H9 (cell line): ENCODE results near the gene GLCE. TPM values are rescaled to one million over a fixed set of nuclear protein-coding genes. Genes with fewer than 3 reads are reported as not detected.

Experiments used
- DNase-seq: peaks from one replicate; pipeline ENCODE4 v3.0.0-alpha.2; 2017
- H2AFZ ChIP-seq: one replicate; pipeline ENCODE4 v1.6.1; 2013; ENCODE audit warnings: mild to moderate bottlenecking, low read length, control low read depth, moderate library complexity
- H2AK5ac ChIP-seq: 2 replicates; pipeline ENCODE4 v1.6.1; 2013; ENCODE audit warnings: low read length, control low read depth, mixed read lengths; ENCODE audit not compliant: insufficient read length
- H2BK120ac ChIP-seq: one replicate; pipeline ENCODE4 v1.6.1; 2013; ENCODE audit warnings: low read depth, mild to moderate bottlenecking, low read length, control low read depth, inconsistent platforms; ENCODE audit not compliant: poor library complexity, severe bottlenecking
- H2BK12ac ChIP-seq: 2 replicates; pipeline ENCODE4 v1.6.1; 2013; ENCODE audit warnings: low read length, control low read depth, mixed read lengths, low read depth; ENCODE audit not compliant: insufficient read length
- H2BK15ac ChIP-seq: 2 replicates; pipeline ENCODE4 v1.6.1; 2013; ENCODE audit warnings: low read depth, low read length, control low read depth
- H2BK20ac ChIP-seq: one replicate; pipeline ENCODE4 v1.6.1; 2013; ENCODE audit warnings: low read depth, mild to moderate bottlenecking, low read length, control low read depth, inconsistent platforms; ENCODE audit not compliant: poor library complexity, severe bottlenecking
- H2BK5ac ChIP-seq: 2 replicates; pipeline ENCODE4 v1.6.1; 2013; ENCODE audit warnings: low read length, control low read depth, mixed read lengths; ENCODE audit not compliant: insufficient read length
- H3K14ac ChIP-seq: 2 replicates; pipeline ENCODE4 v1.6.1; 2013; ENCODE audit warnings: low read length, control low read depth; ENCODE audit not compliant: insufficient read depth
- H3K18ac ChIP-seq: 2 replicates; pipeline ENCODE4 v1.6.1; 2013; ENCODE audit warnings: low read depth, mild to moderate bottlenecking, mixed read lengths, low read length, control low read depth; ENCODE audit not compliant: insufficient read length
- H3K23ac ChIP-seq: 2 replicates; pipeline ENCODE4 v1.6.1; 2013; ENCODE audit warnings: low read length, control low read depth, mixed read lengths, low read depth; ENCODE audit not compliant: insufficient read length
- H3K23me2 ChIP-seq: 2 replicates; pipeline ENCODE4 v1.6.1; 2013; ENCODE audit warnings: low read depth, mild to moderate bottlenecking, mixed read lengths, low read length, control low read depth; ENCODE audit not compliant: insufficient read length, poor library complexity, severe bottlenecking
- H3K27ac ChIP-seq: 2 replicates; pipeline ENCODE4 v1.5.1; 2013; ENCODE audit warnings: low read length, control low read depth, mixed read lengths, low read depth; ENCODE audit not compliant: insufficient read length
- H3K27me3 ChIP-seq: 2 replicates; pipeline ENCODE4 v1.6.1; 2013; ENCODE audit warnings: low read length, control low read depth, inconsistent platforms; ENCODE audit not compliant: insufficient read depth
- H3K4ac ChIP-seq: 2 replicates; pipeline ENCODE4 v1.6.1; 2013; ENCODE audit warnings: low read depth, mild to moderate bottlenecking, control low read depth, inconsistent platforms, low read length, moderate library complexity
- H3K4me1 ChIP-seq: 2 replicates; pipeline ENCODE4 v1.6.1; 2013; ENCODE audit warnings: low read length, control low read depth, inconsistent platforms; ENCODE audit not compliant: insufficient read depth
- H3K4me2 ChIP-seq: 2 replicates; pipeline ENCODE4 v1.6.1; 2013; ENCODE audit warnings: low read length, control low read depth, mixed read lengths; ENCODE audit not compliant: insufficient read length, insufficient read depth
- H3K56ac ChIP-seq: 2 replicates; pipeline ENCODE4 v1.6.1; 2013; ENCODE audit warnings: low read depth, mild to moderate bottlenecking, mixed read lengths, low read length, control low read depth; ENCODE audit not compliant: insufficient read length
- H3K79me1 ChIP-seq: 2 replicates; pipeline ENCODE4 v1.6.1; 2013; ENCODE audit warnings: low read depth, mild to moderate bottlenecking, moderate library complexity, low read length, control low read depth, inconsistent platforms; ENCODE audit not compliant: insufficient read depth, poor library complexity, severe bottlenecking
- H3K79me2 ChIP-seq: 2 replicates; pipeline ENCODE4 v1.6.1; 2013; ENCODE audit warnings: low read length, control low read depth, inconsistent platforms; ENCODE audit not compliant: insufficient read depth
- H3K9ac ChIP-seq: 2 replicates; pipeline ENCODE4 v1.6.1; 2013; ENCODE audit warnings: low read length, control low read depth, mixed read lengths; ENCODE audit not compliant: insufficient read length; ENCODE audit errors: extremely low read depth
- H3K9me3 ChIP-seq: one replicate; pipeline ENCODE4 v1.6.1; 2013; ENCODE audit warnings: low read depth, low read length, inconsistent platforms; ENCODE audit not compliant: control insufficient read depth
- H3T11ph ChIP-seq: one replicate; pipeline ENCODE4 v1.6.1; 2013; ENCODE audit warnings: mild to moderate bottlenecking, low read length, control low read depth, inconsistent platforms
- H4K20me1 ChIP-seq: one replicate; pipeline ENCODE4 v1.6.1; 2013; ENCODE audit not compliant: control insufficient read depth, insufficient read length, insufficient read depth
- H4K5ac ChIP-seq: 2 replicates; pipeline ENCODE4 v1.6.1; 2013; ENCODE audit warnings: low read depth, mild to moderate bottlenecking, mixed read lengths, low read length, control low read depth; ENCODE audit not compliant: insufficient read length
- H4K8ac ChIP-seq: replicated peaks from 2 replicates; pipeline ENCODE4 v1.6.1; 2013; ENCODE audit warnings: low read length, control low read depth, mixed read lengths, low read depth; ENCODE audit not compliant: insufficient read length
- H4K91ac ChIP-seq: 2 replicates; pipeline ENCODE4 v1.6.1; 2013; ENCODE audit warnings: low read depth, mild to moderate bottlenecking, moderate library complexity, mixed read lengths, low read length, control low read depth; ENCODE audit not compliant: insufficient read length
- H3K27ac Mint-ChIP-seq, 3 experiments: 2 replicates in 2 of 3; 3 replicates in 1 of 3; pipeline ENCODE4 v1.8.0; 2020 to 2021; ENCODE audit warnings: mixed read lengths in 3 of 3, mild to moderate bottlenecking in 1 of 3, moderate library complexity in 1 of 3
- H3K27me3 Mint-ChIP-seq: 2 replicates; pipeline ENCODE4 v1.8.0; 2021; ENCODE audit warnings: low read depth, mild to moderate bottlenecking, moderate library complexity, mixed read lengths
- H3K36me3 Mint-ChIP-seq, 3 experiments: 2 replicates in 2 of 3; 3 replicates in 1 of 3; pipeline ENCODE4 v1.8.0; 2020 to 2021; ENCODE audit warnings: low read depth in 3 of 3, mixed read lengths in 3 of 3; ENCODE audit not compliant: insufficient read depth in 1 of 3
- H3K4me1 Mint-ChIP-seq, 2 experiments: 2 replicates each; pipeline ENCODE4 v1.8.0; 2020; ENCODE audit warnings: mixed read lengths in 2 of 2
- H3K4me3 Mint-ChIP-seq, 2 experiments: 2 replicates in 1 of 2; 3 replicates in 1 of 2; pipeline ENCODE4 v1.8.0; 2020 to 2021; ENCODE audit warnings: mild to moderate bottlenecking in 2 of 2, mixed read lengths in 2 of 2, moderate library complexity in 1 of 2
- H3K9me3 Mint-ChIP-seq, 2 experiments: 2 replicates in 1 of 2; 3 replicates in 1 of 2; pipeline ENCODE4 v1.8.0; 2020; ENCODE audit warnings: mild to moderate bottlenecking in 2 of 2, mixed read lengths in 2 of 2, moderate library complexity in 1 of 2
- CTCF ChIP-seq: fragments of 200-600 bp; sonication (generic); conservative IDR thresholded peaks from 3 replicates; pipeline ENCODE4 v1.8.0; 2021; ENCODE audit warnings: antibody characterized with exemption, mild to moderate bottlenecking
- WGBS: extraction: QIAGEN DNeasy Blood & Tissue Kit; methylation state at CpG from one replicate; pipeline ENCODE4 v1.1.7; 2013; ENCODE audit warnings: missing lambda C conversion rate, low lambda C conversion rate, mixed read lengths; ENCODE audit not compliant: insufficient read length; ENCODE audit errors: extremely low coverage; 5-methylcytosine and 5-hydroxymethylcytosine counted together
- total RNA-seq: library from RNA; stranded (reverse); gene quantifications from 2 replicates; pipeline ENCODE4 v1.2.1, GENCODE V29; 2021

The GLCE gene
- total RNA-seq, 1 experiment from 2014 or later: 12.2 TPM

- no peaks in the 10 kb centered on the region for H4K20me1 ChIP-seq
- no peaks in the 10 kb centered on the region; the same call in 1 of the 2 replicates for H3K27me3 ChIP-seq
- no peak overlapping the region for H2BK20ac ChIP-seq
- H3T11ph ChIP-seq: no peak overlapping the region
- no peak overlapping the region for H3K4me2 ChIP-seq
- Mint-ChIP-seq H3K36me3 (no peaks in the 10 kb centered on the region; a peak in 1 of 7 replicates), H3K9me3 (peaks cover 0 to 3% of the 10 kb centered on the region in 2 experiments; a peak in 2 of 5 replicates), H3K27ac (no peak overlapping the region), H3K4me1 (peaks cover 7 to 19% of the 10 kb centered on the region in 2 experiments; a peak in 3 of 4 replicates), H3K4me3 (no peak overlapping the region), H3K27me3 (peaks cover 23% of the 10 kb centered on the region)
- no peak overlapping the region for H2BK120ac ChIP-seq
- H3K9ac ChIP-seq: no peak overlapping the region
- H3K27ac ChIP-seq: no peak overlapping the region
- no peak overlapping the region for H3K4ac ChIP-seq
- no CpG with 5 or more reads among the region's 5 CpGs for WGBS
- no peak for TF ChIP-seq CTCF
- no peaks in the 10 kb centered on the region for H3K9me3 ChIP-seq
- H3K56ac ChIP-seq: no peak overlapping the region
- no peak for DNase-seq
- no peak overlapping the region for H4K8ac ChIP-seq
- no peak overlapping the region for H4K5ac ChIP-seq
- H2BK15ac ChIP-seq: no peak overlapping the region
- no peaks in the 10 kb centered on the region for H3K79me2 ChIP-seq
- no peak overlapping the region for H4K91ac ChIP-seq
- H3K4me1 ChIP-seq: no peaks in the 10 kb centered on the region
- no peak overlapping the region for H2AFZ ChIP-seq
- H3K18ac ChIP-seq: no peak overlapping the region
- H3K23me2 ChIP-seq: no peaks in the 10 kb centered on the region
- H3K23ac ChIP-seq: no peak overlapping the region
- no peaks in the 10 kb centered on the region for H3K79me1 ChIP-seq
- no peak overlapping the region for H3K14ac ChIP-seq
- no peak overlapping the region for H2BK12ac ChIP-seq
- no peak overlapping the region for H2BK5ac ChIP-seq
- H2AK5ac ChIP-seq: no peak overlapping the region
Observed at GRCh38 chr15:69144530-69144929, 15.9 kb upstream of the GLCE start.
